ENCODE measurements around the gene CXCR4.

- TF ChIP-seq CTCF (conservative IDR thresholded peaks at IDR 0.05; ENCODE audit: low read depth, low read length), result no peak
- no peak for TF ChIP-seq EZH2 (IDR thresholded peaks at IDR 0.05; ENCODE audit: borderline replicate concordance, low read depth, low read length, poor library complexity, severe bottlenecking)
Observed at GRCh38 chr2:136137982-136138381, 20.0 kb upstream of the CXCR4 start.

Data from A673 (cell line).